Mammary epithelial cell (primary cell): ENCODE results near the gene LSM12.

Experiments
- CTCF ChIP-seq, 2 donors: IDR thresholded peaks in 1 of 2; conservative IDR thresholded peaks in 1 of 2; 2 replicates each; pipeline ENCODE4 v1.5.1; 2011 to 2012; ENCODE audit warnings: inconsistent platforms in 2 of 2, low read length in 2 of 2, mild to moderate bottlenecking in 2 of 2, control low read depth in 1 of 2, low read depth in 1 of 2; ENCODE audit not compliant: insufficient read depth in 1 of 2; ENCODE audit errors: extremely low read depth in 1 of 2
- EZH2 ChIP-seq: IDR thresholded peaks from 2 replicates; pipeline ENCODE4 v1.6.1; 2012; ENCODE audit warnings: low read length, inconsistent platforms, borderline replicate concordance

GRCh38 chr17:44071198-44071520 lies 4.7 kb upstream of the LSM12 start:
- no peak for TF ChIP-seq CTCF (conservative IDR thresholded peaks at IDR 0.05 in 1 of 2, IDR thresholded peaks at IDR 0.05 in 1 of 2; ENCODE audit: extremely low read depth in 1 of 2, insufficient read depth in 1 of 2, low read depth in 1 of 2, low read length in 2 of 2)
- TF ChIP-seq EZH2 = no peak
